Islet precursor cell (in vitro differentiated cells): ENCODE measurements around the gene PCBP3.
"Not testable (repeated sequence)": the region's sequence is repeated elsewhere in the genome, so short reads cannot be mapped to it uniquely, and the experiment has no call there.

Experiments
- DNase-seq: peaks from one replicate; pipeline ENCODE4 v3.0.0-alpha.2; 2018

PCBP3 gene

GRCh38 chr21:45832741-45833235, 189.3 kb downstream of the PCBP3 start:
- not testable (repeated sequence) for DNase-seq

DNA sequence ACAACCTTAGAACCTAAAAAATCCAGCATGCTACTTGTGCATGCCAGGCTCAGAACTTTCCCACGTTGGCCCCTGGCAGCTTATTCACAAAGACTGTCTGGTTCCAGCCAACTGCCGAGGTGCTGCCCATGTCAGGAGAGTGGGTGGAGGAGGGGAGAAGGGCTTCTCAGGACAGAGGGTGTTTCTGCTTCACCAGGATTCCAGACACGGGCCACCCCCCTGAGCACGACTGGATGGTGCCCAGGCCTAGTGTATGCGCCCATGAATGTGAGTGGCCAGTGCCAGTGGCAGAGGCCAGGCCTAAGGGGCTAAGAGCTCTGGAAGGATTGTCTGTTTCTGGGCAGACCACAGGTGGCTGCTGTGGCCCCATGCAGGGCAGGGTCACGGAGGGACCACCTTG, 189.9 kb downstream of the PCBP3 start:
- no peak for DNase-seq

DNA sequence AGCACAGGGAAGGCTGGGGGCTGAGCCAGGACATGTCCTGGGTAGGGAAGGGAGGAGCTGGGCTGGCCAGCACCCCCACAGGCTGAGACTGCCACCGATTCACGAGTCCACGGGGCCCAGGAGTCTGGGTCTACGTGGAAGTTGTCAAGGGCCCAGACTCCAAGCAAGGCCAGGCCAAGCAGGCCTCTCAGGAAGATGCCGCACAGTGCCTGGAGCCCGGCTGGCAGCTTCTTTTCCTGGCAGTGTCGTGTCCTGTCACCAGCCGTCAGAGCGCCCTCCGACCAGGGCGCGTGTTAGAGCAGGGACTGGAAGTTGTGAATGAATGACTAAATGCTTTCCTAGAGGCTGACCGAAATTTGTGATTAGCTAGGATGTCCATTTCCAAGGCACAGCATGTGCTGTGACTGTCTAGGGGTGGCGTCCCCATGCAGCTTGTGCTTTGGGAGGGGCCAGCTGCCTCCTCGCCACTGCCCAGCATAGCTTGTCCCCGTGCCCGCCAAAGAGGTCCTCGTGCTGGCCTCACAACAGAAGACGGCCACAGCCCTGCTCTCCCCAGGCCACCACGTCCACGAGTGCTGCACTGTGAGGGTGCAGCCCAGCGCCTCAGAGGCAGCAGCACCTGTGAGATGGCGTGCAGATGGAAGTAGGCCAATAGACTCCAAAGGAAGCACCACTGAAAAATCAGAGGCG, 190.6 kb downstream of the PCBP3 start:
- no peak for DNase-seq

GRCh38 chr21:45834821-45835293, 191.3 kb downstream of the PCBP3 start:
- DNase-seq, result no peak

GRCh38 chr21:45835301-45836267, 192.1 kb downstream of the PCBP3 start:
- no peak for DNase-seq

GRCh38 chr21:45836268-45836655, 192.7 kb downstream of the PCBP3 start:
- DNase-seq, result no peak

DNA sequence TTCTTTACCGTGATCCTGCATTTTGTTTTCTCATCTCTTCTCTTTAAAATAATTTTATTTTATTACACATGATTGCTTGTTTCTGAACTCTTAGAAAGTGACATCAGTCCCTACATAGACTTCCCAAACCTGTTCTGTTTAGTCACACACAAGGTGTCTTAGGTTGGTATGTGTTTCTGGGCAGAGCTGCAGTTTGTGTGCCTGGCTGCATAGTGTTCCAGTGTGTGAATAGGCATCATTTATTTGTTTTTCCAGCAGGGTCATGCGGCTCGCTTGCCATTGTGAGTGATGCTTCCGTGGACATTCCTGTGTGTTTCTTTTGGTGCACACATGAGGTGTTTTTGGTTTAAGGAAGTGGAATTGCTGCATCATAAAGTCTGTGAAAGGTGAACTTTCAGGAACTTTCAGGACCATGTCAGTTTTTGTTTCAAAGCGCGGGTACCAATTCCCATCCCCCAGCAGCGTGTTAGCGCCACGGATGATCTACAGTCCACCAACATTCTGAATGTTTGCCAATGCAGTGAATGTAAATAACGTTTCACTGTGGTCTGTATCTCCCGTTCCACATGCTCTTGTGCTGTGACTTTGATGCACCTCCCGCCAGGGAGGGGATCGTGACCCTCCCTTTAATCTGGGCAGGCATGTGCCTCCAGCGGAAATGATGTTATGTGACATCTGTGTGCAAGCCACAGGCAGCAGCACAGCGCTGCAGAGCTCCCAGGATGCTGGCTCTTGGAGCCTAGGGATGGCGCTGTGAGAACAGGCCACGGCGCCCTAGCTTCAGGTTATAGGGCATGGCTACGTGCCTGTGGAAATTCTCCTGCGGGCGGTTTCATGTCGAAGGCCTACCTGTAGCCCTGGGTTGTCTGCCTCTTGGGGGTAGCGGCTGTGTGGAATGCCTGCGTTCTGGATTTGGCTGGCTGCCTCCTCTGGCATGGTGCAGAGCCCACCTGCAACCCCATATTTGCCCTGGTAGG, 193.5 kb downstream of the PCBP3 start:
- DNase-seq, result peak; percentile 43

- DNase-seq, result no peak
Measured at GRCh38 chr21:45837936-45838335, 194.4 kb downstream of the PCBP3 start.

- DNase-seq, result no peak
Measured at GRCh38 chr21:45838634-45839033, 195.1 kb downstream of the PCBP3 start.

GRCh38 chr21:45839274-45839673, 195.7 kb downstream of the PCBP3 start:
- DNase-seq, result no peak

- no peak for DNase-seq
Measured at GRCh38 chr21:45841033-45841432, 197.5 kb downstream of the PCBP3 start.

- no peak for DNase-seq
Measured at GRCh38 chr21:45843426-45843825, 199.9 kb downstream of the PCBP3 start.

DNA sequence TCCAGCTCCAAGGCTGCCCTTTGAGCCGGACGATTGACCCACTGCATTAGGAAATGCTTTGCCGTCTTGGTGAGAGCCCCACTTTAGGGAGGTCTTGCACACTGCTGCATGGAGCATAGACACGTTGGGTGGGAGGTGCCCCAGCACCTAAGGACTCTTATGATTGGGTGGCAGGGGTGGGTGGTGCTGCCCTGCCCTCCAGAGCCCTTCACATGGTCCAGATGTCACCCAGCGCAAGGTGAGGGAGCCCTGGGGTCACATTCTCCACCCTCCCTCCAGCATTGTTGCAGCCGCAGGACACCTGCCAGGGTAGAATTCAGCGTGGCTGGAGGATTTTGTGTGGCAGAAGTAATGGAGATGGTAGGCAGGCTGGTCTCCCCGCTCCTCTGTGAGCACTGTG, 200.7 kb downstream of the PCBP3 start:
- DNase-seq, result peak; percentile 29

GRCh38 chr21:45845063-45845769, 201.7 kb downstream of the PCBP3 start:
- peak; percentile 31 for DNase-seq

GRCh38 chr21:45845770-45846090, 202.2 kb downstream of the PCBP3 start:
- peak; percentile 40 for DNase-seq

- DNase-seq, result peak; percentile 14
Measured at GRCh38 chr21:45846373-45847160, 203.0 kb downstream of the PCBP3 start.

- peak; percentile 16 for DNase-seq
Measured at GRCh38 chr21:45847870-45848269, 204.3 kb downstream of the PCBP3 start.

GRCh38 chr21:45848331-45848730, 204.8 kb downstream of the PCBP3 start:
- DNase-seq, result peak; percentile 11

- no peak for DNase-seq
Measured at GRCh38 chr21:45848805-45849204, 205.3 kb downstream of the PCBP3 start.

GRCh38 chr21:45849651-45850050, 206.1 kb downstream of the PCBP3 start:
- DNase-seq, result peak; percentile 14

DNA sequence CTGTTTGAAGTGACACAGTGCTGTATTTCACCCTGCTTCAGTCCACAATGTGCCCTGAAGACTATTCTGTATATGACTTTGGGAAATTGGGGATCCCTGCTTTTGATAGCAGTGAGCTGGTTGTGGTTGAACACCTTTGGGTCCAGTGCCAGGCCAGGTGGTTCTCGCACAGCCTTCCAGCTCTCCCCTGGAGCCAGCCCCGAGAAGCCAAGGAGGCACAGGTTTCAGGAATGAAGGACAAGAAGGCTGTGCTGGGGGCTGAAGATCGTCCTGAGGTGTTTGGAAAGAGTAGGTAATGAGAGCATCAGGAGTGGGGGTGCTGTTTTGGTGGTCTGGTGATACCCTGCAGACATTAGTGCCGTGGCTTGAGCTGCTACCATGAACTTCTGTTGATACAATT, 206.7 kb downstream of the PCBP3 start:
- peak; percentile 16 for DNase-seq
